ENCODE results near the gene MAP3K9.

The MAP3K9 gene

GRCh38 chr14:70811578-70811977 is 2.3 kb upstream of the MAP3K9 start:
- H3K4me3 ChIP-seq (ENCODE audit: low read depth, low read length) = no peak overlapping the region
- no peak for TF ChIP-seq CTCF (IDR thresholded peaks at IDR 0.05; ENCODE audit: insufficient read depth, low read length, missing control alignments)
- ChIA-PET CTCF (interaction anchor here (1.4 kb wide), 1 partner anchor 10 kb away, joined by 3 read pairs; no protein-coding TSS in a partner anchor), POLR2A (no interaction called here)
- no peak for DNase-seq (ENCODE audit: low read depth, low spot score)

GRCh38 chr14:70811050-70811449 is 1.7 kb upstream of the MAP3K9 start:
- CTCF ChIA-PET = interaction anchor here (1.4 kb wide), 1 partner anchor 10 kb away, joined by 3 read pairs; no protein-coding TSS in a partner anchor
- DNase-seq (ENCODE audit: low read depth, low spot score) = no peak
- POLR2A ChIA-PET = no interaction called here
- no peak overlapping the region for H3K4me3 ChIP-seq (ENCODE audit: low read depth, low read length)
- TF ChIP-seq CTCF (IDR thresholded peaks at IDR 0.05; ENCODE audit: insufficient read depth, low read length, missing control alignments) = no peak

GRCh38 chr14:70810621-70811020 is 1.3 kb upstream of the MAP3K9 start:
- no peak overlapping the region for H3K4me3 ChIP-seq (ENCODE audit: low read depth, low read length)
- no peak for TF ChIP-seq CTCF (IDR thresholded peaks at IDR 0.05; ENCODE audit: insufficient read depth, low read length, missing control alignments)
- POLR2A ChIA-PET = no interaction called here
- CTCF ChIA-PET = interaction anchor here (1.4 to 3.5 kb wide), 2 partner anchors 8 to 11 kb away, joined by 3 to 25 read pairs; no protein-coding TSS in a partner anchor
- no peak for DNase-seq (ENCODE audit: low read depth, low spot score)

GRCh38 chr14:70808416-70809224 is 693 bp downstream of the MAP3K9 start:
- H3K4me3 ChIP-seq (ENCODE audit: low read depth, low read length) = peak overlapping the region; percentile 53
- no peak for TF ChIP-seq CTCF (IDR thresholded peaks at IDR 0.05; ENCODE audit: insufficient read depth, low read length, missing control alignments)
- ChIA-PET POLR2A (no interaction called here), CTCF (interaction anchor here (3.5 kb wide), 1 partner anchor 10 kb away, joined by 25 read pairs; no protein-coding TSS in a partner anchor)
- DNase-seq (ENCODE audit: low read depth, low spot score) = no peak

- peak overlapping the region; percentile 23 for H3K4me3 ChIP-seq (ENCODE audit: low read depth, low read length)
- CTCF ChIA-PET = interaction anchor here (3.5 kb wide), 1 partner anchor 10 kb away, joined by 25 read pairs; no protein-coding TSS in a partner anchor
- no peak for TF ChIP-seq CTCF (IDR thresholded peaks at IDR 0.05; ENCODE audit: insufficient read depth, low read length, missing control alignments)
- DNase-seq (ENCODE audit: low read depth, low spot score) = no peak
- POLR2A ChIA-PET = no interaction called here
Observed at GRCh38 chr14:70807898-70808415, 1.4 kb downstream of the MAP3K9 start.

GRCh38 chr14:70804556-70805162 is 4.7 kb downstream of the MAP3K9 start:
- H3K4me3 ChIP-seq (ENCODE audit: low read depth, low read length) = no peak overlapping the region
- CTCF ChIA-PET = interaction anchor here (3.1 kb wide), 1 partner anchor 12 kb away, joined by 16 read pairs; no protein-coding TSS in a partner anchor
- no peak for DNase-seq (ENCODE audit: low read depth, low spot score)
- no peak for TF ChIP-seq CTCF (IDR thresholded peaks at IDR 0.05; ENCODE audit: insufficient read depth, low read length, missing control alignments)
- POLR2A ChIA-PET = no interaction called here

All from AG04449 (cell line).